ENCODE data around the gene CYP19A1. TPM values are rescaled to one million over a fixed set of nuclear protein-coding genes. Genes with fewer than 3 reads are reported as not detected.
"Not testable (repeated sequence)": the region's sequence is repeated elsewhere in the genome, so short reads cannot be mapped to it uniquely, and the experiment has no call there.

The CYP19A1 gene
- total RNA-seq, 2 experiments from 2014 or later = not detected

- H3K27me3 Mint-ChIP-seq = peaks cover 15% of the 10 kb centered on the region
- no peak overlapping the region for H3K27ac Mint-ChIP-seq
- ChIA-PET POLR2A (no interaction called here), CTCF (no interaction called here)
- DNase-seq = no peak
- no peaks in the 10 kb centered on the region for H3K9me3 Mint-ChIP-seq
- no peaks in the 10 kb centered on the region for H3K4me1 Mint-ChIP-seq (ENCODE audit: low read depth)
- intact Hi-C loops (cut with micrococcal nuclease) = no loop called here
- H3K4me3 Mint-ChIP-seq = no peak overlapping the region
- H3K36me3 Mint-ChIP-seq = no peaks in the 10 kb centered on the region
These were observed 59.0 kb downstream of the CYP19A1 start for GRCh38 chr15:51279391-51279790.

GRCh38 chr15:51277101-51277500 is 61.3 kb downstream of the CYP19A1 start:
- H3K36me3 Mint-ChIP-seq = no peaks in the 10 kb centered on the region
- CTCF ChIA-PET = no interaction called here
- peaks cover 16% of the 10 kb centered on the region for H3K27me3 Mint-ChIP-seq
- H3K9me3 Mint-ChIP-seq = no peaks in the 10 kb centered on the region
- intact Hi-C loops (cut with micrococcal nuclease) = no loop called here
- POLR2A ChIA-PET = no interaction called here
- H3K27ac Mint-ChIP-seq = no peak overlapping the region
- H3K4me3 Mint-ChIP-seq = no peak overlapping the region
- no peak for DNase-seq
- H3K4me1 Mint-ChIP-seq (ENCODE audit: low read depth) = no peaks in the 10 kb centered on the region

- CTCF ChIA-PET = no interaction called here
- H3K4me1 Mint-ChIP-seq (ENCODE audit: low read depth) = no peaks in the 10 kb centered on the region
- no peaks in the 10 kb centered on the region for H3K36me3 Mint-ChIP-seq
- POLR2A ChIA-PET = no interaction called here
- no peaks in the 10 kb centered on the region for H3K9me3 Mint-ChIP-seq
- DNase-seq = no peak
- intact Hi-C loops (cut with micrococcal nuclease) = no loop called here
- H3K4me3 Mint-ChIP-seq = no peak overlapping the region
- H3K27me3 Mint-ChIP-seq = peaks cover 14% of the 10 kb centered on the region
- no peak overlapping the region for H3K27ac Mint-ChIP-seq
These were observed 63.4 kb downstream of the CYP19A1 start for GRCh38 chr15:51274956-51275355.

- Mint-ChIP-seq H3K27me3 (peaks cover 21% of the 10 kb centered on the region), H3K36me3 (no peaks in the 10 kb centered on the region), H3K4me3 (no peak overlapping the region), H3K27ac (no peak overlapping the region), H3K4me1 (ENCODE audit: low read depth) (peaks cover 8% of the 10 kb centered on the region), H3K9me3 (no peaks in the 10 kb centered on the region)
- ChIA-PET CTCF (no interaction called here), POLR2A (no interaction called here)
- intact Hi-C loops (cut with micrococcal nuclease) = no loop called here
- DNase-seq = no peak
These were observed 67.7 kb downstream of the CYP19A1 start for GRCh38 chr15:51270706-51271105.

GRCh38 chr15:51269496-51269895 is 68.9 kb downstream of the CYP19A1 start:
- Mint-ChIP-seq H3K36me3 (no peaks in the 10 kb centered on the region), H3K4me3 (no peak overlapping the region), H3K27me3 (peaks cover 29% of the 10 kb centered on the region), H3K27ac (no peak overlapping the region), H3K9me3 (no peaks in the 10 kb centered on the region), H3K4me1 (ENCODE audit: low read depth) (peaks cover 8% of the 10 kb centered on the region)
- intact Hi-C loops (cut with micrococcal nuclease) = no loop called here
- ChIA-PET POLR2A (no interaction called here), CTCF (no interaction called here)
- no peak for DNase-seq

GRCh38 chr15:51267703-51268083 is 70.7 kb downstream of the CYP19A1 start:
- no peak overlapping the region for H3K4me3 Mint-ChIP-seq
- H3K36me3 Mint-ChIP-seq = no peaks in the 10 kb centered on the region
- ChIA-PET CTCF (no interaction called here), POLR2A (no interaction called here)
- no peak overlapping the region for H3K27ac Mint-ChIP-seq
- peaks cover 8% of the 10 kb centered on the region for H3K4me1 Mint-ChIP-seq (ENCODE audit: low read depth)
- peaks cover 28% of the 10 kb centered on the region for H3K27me3 Mint-ChIP-seq
- H3K9me3 Mint-ChIP-seq = no peaks in the 10 kb centered on the region
- intact Hi-C loops (cut with micrococcal nuclease) = no loop called here
- DNase-seq = no peak

- Mint-ChIP-seq H3K27me3 (peaks cover 28% of the 10 kb centered on the region), H3K4me3 (no peak overlapping the region), H3K36me3 (no peaks in the 10 kb centered on the region), H3K27ac (no peak overlapping the region), H3K4me1 (ENCODE audit: low read depth) (peaks cover 8% of the 10 kb centered on the region), H3K9me3 (no peaks in the 10 kb centered on the region)
- no peak for DNase-seq
- CTCF ChIA-PET = interaction anchor here (1.0 kb wide), 1 partner anchor 14 kb away, joined by 3 read pairs; no protein-coding TSS in a partner anchor
- intact Hi-C loops (cut with micrococcal nuclease) = no loop called here
- POLR2A ChIA-PET = no interaction called here
These were observed 71.2 kb downstream of the CYP19A1 start for GRCh38 chr15:51267051-51267702.

GRCh38 chr15:51266656-51267050 is 71.7 kb downstream of the CYP19A1 start:
- Mint-ChIP-seq H3K27ac (no peak overlapping the region), H3K4me1 (ENCODE audit: low read depth) (peaks cover 8% of the 10 kb centered on the region), H3K36me3 (no peaks in the 10 kb centered on the region), H3K9me3 (peaks cover 3% of the 10 kb centered on the region), H3K27me3 (peaks cover 28% of the 10 kb centered on the region), H3K4me3 (no peak overlapping the region)
- CTCF ChIA-PET = interaction anchor here (0.9 to 1.0 kb wide), 2 partner anchors 15 to 74 kb away, joined by 3 to 4 read pairs; no protein-coding TSS in a partner anchor
- POLR2A ChIA-PET = no interaction called here
- DNase-seq = no peak
- intact Hi-C loops (cut with micrococcal nuclease) = no loop called here

GRCh38 chr15:51265037-51265555 is 73.3 kb downstream of the CYP19A1 start:
- intact Hi-C loops (cut with micrococcal nuclease) = no loop called here
- Mint-ChIP-seq H3K27ac (no peak overlapping the region), H3K4me3 (no peak overlapping the region), H3K4me1 (ENCODE audit: low read depth) (peaks cover 8% of the 10 kb centered on the region), H3K27me3 (peaks cover 29% of the 10 kb centered on the region), H3K36me3 (no peaks in the 10 kb centered on the region), H3K9me3 (peaks cover 5% of the 10 kb centered on the region)
- DNase-seq = no peak
- ChIA-PET CTCF (no interaction called here), POLR2A (no interaction called here)

- intact Hi-C loops (cut with micrococcal nuclease) = no loop called here
- no peak for DNase-seq
- no peak overlapping the region for H3K4me3 Mint-ChIP-seq
- CTCF ChIA-PET = no interaction called here
- H3K27ac Mint-ChIP-seq = no peak overlapping the region
- POLR2A ChIA-PET = no interaction called here
- peaks cover 5% of the 10 kb centered on the region for H3K9me3 Mint-ChIP-seq
- peaks cover 23% of the 10 kb centered on the region for H3K27me3 Mint-ChIP-seq
- H3K4me1 Mint-ChIP-seq (ENCODE audit: low read depth) = peaks cover 8% of the 10 kb centered on the region
- H3K36me3 Mint-ChIP-seq = no peaks in the 10 kb centered on the region
These were observed 74.7 kb downstream of the CYP19A1 start for GRCh38 chr15:51263726-51264125.

- Mint-ChIP-seq H3K27ac (no peak overlapping the region), H3K36me3 (no peaks in the 10 kb centered on the region), H3K9me3 (peaks cover 5% of the 10 kb centered on the region), H3K4me1 (ENCODE audit: low read depth) (peaks cover 7% of the 10 kb centered on the region), H3K27me3 (peaks cover 20% of the 10 kb centered on the region), H3K4me3 (no peak overlapping the region)
- ChIA-PET POLR2A (no interaction called here), CTCF (no interaction called here)
- no peak for DNase-seq
- intact Hi-C loops (cut with micrococcal nuclease) = no loop called here
These were observed 75.3 kb downstream of the CYP19A1 start for GRCh38 chr15:51263116-51263515.

- Mint-ChIP-seq H3K4me1 (ENCODE audit: low read depth) (peaks cover 4% of the 10 kb centered on the region), H3K9me3 (peaks cover 5% of the 10 kb centered on the region), H3K36me3 (no peaks in the 10 kb centered on the region), H3K27me3 (peaks cover 18% of the 10 kb centered on the region), H3K27ac (no peak overlapping the region), H3K4me3 (no peak overlapping the region)
- no peak for DNase-seq
- POLR2A ChIA-PET = no interaction called here
- intact Hi-C loops (cut with micrococcal nuclease) = no loop called here
- CTCF ChIA-PET = no interaction called here
These were observed 75.9 kb downstream of the CYP19A1 start for GRCh38 chr15:51262463-51262862.

GRCh38 chr15:51261113-51261512 is 77.3 kb downstream of the CYP19A1 start:
- intact Hi-C loops (cut with micrococcal nuclease); CTCF ChIA-PET; H3K27ac Mint-ChIP-seq; H3K9me3 Mint-ChIP-seq; H3K4me1 Mint-ChIP-seq (ENCODE audit: low read depth); POLR2A ChIA-PET; H3K36me3 Mint-ChIP-seq; DNase-seq; H3K4me3 Mint-ChIP-seq: not testable (repeated sequence)
- peaks cover 12% of the 10 kb centered on the region for H3K27me3 Mint-ChIP-seq
